Endothelial cell of umbilical vein (primary cell): ENCODE results near the gene SMARCA2. TPM values are rescaled to one million over a fixed set of nuclear protein-coding genes. Genes with fewer than 3 reads are reported as not detected.

Source experiments
- BruUV-seq: library from RNA; stranded (reverse); fragments of 400-500 nt; replicated peaks from 2 replicates; lab custom pipeline; 2021; lab: Mats Ljungman, UMichigan
- CTCF ChIA-PET: fragments of 300-600, 350-600 bp; sonication (Branson Sonifier 250); formaldehyde crosslinking; loops from one replicate; lab custom pipeline; 2021; ENCODE audit warnings: antibody characterized with exemption, inconsistent platforms; lab: Charles Lee
- POLR2A ChIA-PET: fragments of 300-600, 350-600 bp; sonication (Branson Sonifier 250); formaldehyde crosslinking; loops from one replicate; lab custom pipeline; 2021; ENCODE audit warnings: antibody characterized with exemption, inconsistent platforms; lab: Charles Lee
- DNase-seq: peaks from one replicate; pipeline ENCODE4 v3.0.0-alpha.2; 2011; ENCODE audit warnings: low read depth, low spot score
- FAIRE-seq: peaks from 2 replicates; lab custom pipeline; 2011; peaks lifted over from hg19 to GRCh38; lab: Jason Lieb, UNC
- H2AFZ ChIP-seq: 2 replicates; pipeline ENCODE4 v1.6.0; 2012; ENCODE audit warnings: low read depth, low read length, control low read depth, inconsistent platforms
- H3K27ac ChIP-seq: 2 replicates; pipeline ENCODE4 v1.5.1; 2011; ENCODE audit warnings: low read depth, mild to moderate bottlenecking, control low read depth, low read length, moderate library complexity; ENCODE audit not compliant: insufficient read depth
- H3K27me3 ChIP-seq, 2 experiments: 2 replicates each; pipeline versions ENCODE4 v1.6.0 to v1.6.1; 2011; ENCODE audit warnings: low read length in 2 of 2, mixed read lengths in 1 of 2; ENCODE audit not compliant: control insufficient read depth in 2 of 2, insufficient read depth in 2 of 2
- H3K36me3 ChIP-seq, 2 experiments: 2 replicates in 1 of 2; 3 replicates in 1 of 2; pipeline ENCODE4 v1.5.1; 2011; ENCODE audit warnings: low read length in 2 of 2, mild to moderate bottlenecking in 1 of 2, moderate library complexity in 1 of 2; ENCODE audit not compliant: control insufficient read depth in 2 of 2, insufficient read depth in 2 of 2; ENCODE audit errors: extremely low read depth in 1 of 2
- H3K4me1 ChIP-seq: 3 replicates; pipeline ENCODE4 v1.5.1; 2011; ENCODE audit warnings: mild to moderate bottlenecking, low read length; ENCODE audit not compliant: control insufficient read depth, insufficient read depth; ENCODE audit errors: extremely low read depth
- H3K4me2 ChIP-seq: 2 replicates; pipeline ENCODE4 v1.6.1; 2011; ENCODE audit warnings: low read length, control low read depth, mixed read lengths; ENCODE audit not compliant: insufficient read depth
- H3K4me3 ChIP-seq, 3 experiments: fragments of 200-600 bp in 1 of 3; sonication (generic), shearing (Covaris generic) in 1 of 3; replicated peaks in 1 of 3; 2 replicates each; pipeline ENCODE4 v1.5.1; 2011 to 2016; ENCODE audit warnings: control low read depth in 3 of 3, low read length in 3 of 3, mild to moderate bottlenecking in 2 of 3, inconsistent platforms in 1 of 3, low read depth in 1 of 3, moderate library complexity in 1 of 3; ENCODE audit not compliant: insufficient read depth in 1 of 3
- H3K79me2 ChIP-seq: 2 replicates; pipeline ENCODE4 v1.6.0; 2012; ENCODE audit warnings: low read length, inconsistent platforms; ENCODE audit not compliant: control insufficient read depth, insufficient read depth
- H3K9ac ChIP-seq: replicated peaks from 2 replicates; pipeline ENCODE3; 2011; ENCODE audit warnings: low read length, control low read depth; ENCODE audit not compliant: insufficient read depth; ENCODE audit errors: extremely low read depth
- H3K9me1 ChIP-seq: replicated peaks from 3 replicates; pipeline ENCODE4 v1.6.0; 2011; ENCODE audit warnings: mild to moderate bottlenecking, low read length; ENCODE audit not compliant: control insufficient read depth, insufficient read depth; ENCODE audit errors: extremely low read depth
- H3K9me3 ChIP-seq: replicated peaks from 2 replicates; pipeline ENCODE4 v1.5.1; 2012; ENCODE audit warnings: low read length, inconsistent platforms; ENCODE audit not compliant: control insufficient read depth, insufficient read depth
- H4K20me1 ChIP-seq: replicated peaks from 2 replicates; pipeline ENCODE3; 2011; ENCODE audit warnings: mild to moderate bottlenecking, low read length; ENCODE audit not compliant: control insufficient read depth, insufficient read depth; ENCODE audit errors: extremely low read depth
- CTCF ChIP-seq, 2 donors: IDR thresholded peaks; 1 replicate in 1 of 2; 2 replicates in 1 of 2; pipeline ENCODE4 v1.5.1; 2011; ENCODE audit warnings: low read length in 2 of 2, mild to moderate bottlenecking in 2 of 2, moderate library complexity in 2 of 2, control low read depth in 1 of 2, inconsistent platforms in 1 of 2, low read depth in 1 of 2; ENCODE audit not compliant: insufficient read depth in 1 of 2; ENCODE audit errors: extremely low read depth in 1 of 2
- EZH2 ChIP-seq: IDR thresholded peaks from 2 replicates; pipeline ENCODE4 v1.6.1; 2012; ENCODE audit warnings: borderline replicate concordance, low read depth, mild to moderate bottlenecking, moderate library complexity, low read length, inconsistent platforms; ENCODE audit not compliant: severe bottlenecking
- FOS ChIP-seq: IDR thresholded peaks from 2 replicates; pipeline ENCODE4 v1.6.1; 2011; ENCODE audit warnings: mild to moderate bottlenecking, low read length, moderate library complexity, borderline replicate concordance; ENCODE audit not compliant: insufficient read depth
- GATA2 ChIP-seq: IDR thresholded peaks from 2 replicates; pipeline ENCODE4 v1.7.0; 2011; ENCODE audit warnings: low read depth, mild to moderate bottlenecking, moderate library complexity, mixed read lengths, low read length; ENCODE audit not compliant: insufficient read length, insufficient read depth
- JUN ChIP-seq: IDR thresholded peaks from 2 replicates; pipeline ENCODE4 v1.6.1; 2011; ENCODE audit warnings: borderline replicate concordance, low read depth; ENCODE audit not compliant: insufficient read length, insufficient read depth
- MAX ChIP-seq: IDR thresholded peaks from 2 replicates; pipeline ENCODE4 v1.6.1; 2011; ENCODE audit not compliant: insufficient read depth, insufficient read length
- MYC ChIP-seq: IDR thresholded peaks from one replicate; pipeline ENCODE4 v1.6.1; 2011; ENCODE audit warnings: mild to moderate bottlenecking, low read depth, low read length
- POLR2A ChIP-seq: IDR thresholded peaks from 2 replicates; pipeline ENCODE4 v1.6.1; 2012; ENCODE audit warnings: low read depth, mild to moderate bottlenecking, control low read depth, low read length
- POLR2AphosphoS5 ChIP-seq: IDR thresholded peaks from 2 replicates; pipeline ENCODE4 v1.6.1; 2012; ENCODE audit warnings: low read depth, mild to moderate bottlenecking, control low read depth, low read length, moderate library complexity; ENCODE audit not compliant: insufficient read depth
- dilution Hi-C: fragments of 300-500 bp; cut with MboI; formaldehyde crosslinking; loops from one replicate; pipeline ENCODE4 v1.15.0; 2019; ENCODE audit warnings: low sequenced_read_pairs; ENCODE audit not compliant: extremely low pct_ligation_motif_present
- intact Hi-C: fragments of 100-400 bp; cut with micrococcal nuclease; formaldehyde crosslinking; loops from one replicate; pipeline ENCODE4 v1.10.0; 2022
- polyA plus RNA-seq, 4 experiments: library from polyadenylated mRNA; depleted of rRNA in 3 of 4; stranded (reverse) in 3 of 4; unstranded in 1 of 4; fragments of >200 nt; gene quantifications; 2 replicates each; pipeline versions ENCODE4 v1.2.1 to v1.2.3, GENCODE V29; 2011 to 2012; ENCODE audit warnings: missing spikeins in 1 of 4
- total RNA-seq: library from RNA; stranded (reverse); gene quantifications from 2 replicates; pipeline ENCODE4 v1.2.3, GENCODE V29; 2021

The SMARCA2 gene
- total and polyA plus RNA-seq, 2 donors (not counting 3 experiments of a cell fraction or from before 2014, with no cell fraction given): 54.5 to 79.9 TPM

GRCh38 chr9:2163231-2163885 is 148.2 kb downstream of the SMARCA2 start:
- H3K4me1 ChIP-seq: peaks cover 16% of the 10 kb centered on the region
- no peak for DNase-seq
- ChIA-PET POLR2A (no interaction called here), CTCF (interaction anchor here (1.3 kb wide), 1 partner anchor 9 kb away, joined by 3 read pairs; no protein-coding TSS in a partner anchor)
- FAIRE-seq: no peak
- no peak overlapping the region for H3K27ac ChIP-seq
- no peak overlapping the region for H2AFZ ChIP-seq
- intact Hi-C loops: no loop called here
- H3K9me1 ChIP-seq: no peaks in the 10 kb centered on the region
- no TSS peak for BruUV-seq
- TF ChIP-seq GATA2 (no peak), JUN (no peak), EZH2 (no peak), MYC (no peak), MAX (no peak), FOS (no peak), POLR2AphosphoS5 (no peak), CTCF (IDR thresholded peaks at IDR 0.05; ENCODE audit: extremely low read depth in 1 of 2, insufficient read depth in 1 of 2, low read depth in 1 of 2, low read length in 2 of 2) (no peak), POLR2A (no peak)
- H3K27me3 ChIP-seq: no peaks in the 10 kb centered on the region
- peaks cover 6% of the 10 kb centered on the region for H3K79me2 ChIP-seq
- peaks cover 0 to 3% of the 10 kb centered on the region in 2 experiments for H3K36me3 ChIP-seq
- dilution Hi-C loops: no loop called here
- no peaks in the 10 kb centered on the region for H3K9me3 ChIP-seq
- H4K20me1 ChIP-seq: no peaks in the 10 kb centered on the region
- no peak overlapping the region for H3K4me2 ChIP-seq
- no peak overlapping the region for H3K9ac ChIP-seq
- H3K4me3 ChIP-seq: no peak overlapping the region
